ENCODE results near the gene PRDM15. TPM values are rescaled to one million over a fixed set of nuclear protein-coding genes. Genes with fewer than 3 reads are reported as not detected.

PRDM15 gene
- polyA plus RNA-seq, 3 donors = 0.19 to 19.0 (median 0.74) TPM

DNA sequence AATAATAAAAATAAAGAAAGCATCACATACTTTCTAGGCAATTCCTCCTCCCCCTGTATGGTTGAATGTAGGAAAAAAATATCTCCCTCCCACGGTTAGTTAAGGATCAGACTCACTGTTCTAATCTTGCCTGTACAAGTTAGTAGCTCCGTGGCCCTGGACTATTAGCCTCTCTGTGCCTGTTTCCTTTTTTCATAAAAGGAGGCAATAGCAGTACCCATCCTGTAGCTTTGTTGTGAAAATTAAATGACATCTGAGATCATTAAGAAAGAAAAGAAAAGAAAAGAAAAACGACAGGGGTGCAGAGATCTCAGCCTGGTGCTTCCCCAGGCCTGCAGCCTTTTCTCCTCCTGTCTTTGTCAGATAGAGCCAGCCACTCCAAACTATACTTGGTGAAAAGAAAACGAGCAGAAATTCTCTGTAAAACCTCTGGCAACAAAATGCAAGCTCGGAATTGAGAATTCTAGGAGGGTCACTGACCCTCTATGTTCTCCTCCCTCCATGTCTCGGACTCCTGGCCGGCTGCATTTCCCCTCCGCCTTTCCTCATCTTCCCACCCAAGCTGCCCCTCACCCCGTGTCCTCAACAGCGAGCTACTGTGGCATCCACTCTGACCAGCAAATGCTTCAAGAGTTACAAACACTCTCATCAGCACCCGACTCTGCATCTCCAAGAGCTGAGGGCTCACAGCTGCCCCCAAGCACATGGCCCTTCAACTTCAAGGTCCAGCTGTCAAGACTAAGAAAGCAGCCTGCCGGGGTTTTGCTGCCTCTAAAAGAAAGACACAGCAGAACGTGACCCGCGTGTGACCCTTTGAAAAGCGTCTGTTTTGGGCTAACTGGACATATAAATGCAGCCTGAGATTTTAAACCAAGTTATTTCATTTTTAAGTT is 125.9 kb downstream of the PRDM15 start:
- peaks cover 0 to 3% (median 0%) of the 10 kb centered on the region in 7 donors for H3K9me3 Mint-ChIP-seq
- H3K79me2 ChIP-seq (ENCODE audit: insufficient read depth, low read length) = no peaks in the 10 kb centered on the region

DNA sequence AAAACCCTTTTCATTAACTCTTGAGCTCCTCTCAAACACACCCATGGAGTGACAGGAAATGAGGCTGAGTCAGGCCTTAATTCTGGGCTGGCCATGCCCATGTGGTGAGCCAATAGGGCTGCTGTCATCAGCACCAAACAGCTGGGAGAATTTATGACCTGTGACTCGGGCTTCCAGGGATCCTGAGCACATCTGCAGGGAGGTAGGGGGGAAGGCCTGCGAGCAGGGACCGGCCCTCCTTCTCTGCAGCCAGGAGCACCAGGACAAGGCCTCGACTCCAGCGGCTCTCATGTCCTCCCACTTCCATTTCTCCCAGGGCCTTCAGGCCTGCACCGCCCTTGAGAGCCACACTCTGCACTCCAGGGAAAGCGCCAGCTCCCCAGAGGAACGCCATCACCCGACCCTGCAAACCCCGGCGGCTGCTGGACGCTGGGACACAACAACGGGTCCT is 126.9 kb downstream of the PRDM15 start:
- no peaks in the 10 kb centered on the region for H3K9me3 ChIP-seq (replicated peaks in 1 of 2; ENCODE audit: control insufficient read depth in 1 of 2, insufficient read depth in 1 of 2, low read length in 2 of 2)
- Mint-ChIP-seq H3K4me3 (no peak overlapping the region), H3K27me3 (ENCODE audit: low read depth in 3 of 3) (peaks cover 7 to 21% (median 12%) of the 10 kb centered on the region in 3 donors), H3K9me3 (peaks cover 0 to 3% (median 0%) of the 10 kb centered on the region in 7 donors), H3K36me3 (no peaks in the 10 kb centered on the region), H3K4me1 (peaks cover 17% of the 10 kb centered on the region), H3K27ac (no peak overlapping the region)
- H3K36me3 ChIP-seq (replicated peaks in 1 of 2; ENCODE audit: control insufficient read depth in 1 of 2, insufficient read depth in 2 of 2, low read length in 2 of 2) = no peaks in the 10 kb centered on the region
- peaks cover 9 to 14% of the 10 kb centered on the region in 2 donors for H3K4me1 ChIP-seq (ENCODE audit: control insufficient read depth in 1 of 2, insufficient read depth in 2 of 2, low read length in 2 of 2)
- H3K79me2 ChIP-seq (ENCODE audit: insufficient read depth, low read length) = no peaks in the 10 kb centered on the region
- no peaks in the 10 kb centered on the region for H4K20me1 ChIP-seq (ENCODE audit: insufficient read depth, low read length)
- no peak overlapping the region for H2AFZ ChIP-seq (ENCODE audit: insufficient read depth, low read depth, low read length, poor library complexity, severe bottlenecking)
- intact Hi-C loops (cut with micrococcal nuclease) = no loop called here
- H3K4me3 ChIP-seq (replicated peaks in 1 of 3; ENCODE audit: low read depth in 2 of 3, low read length in 3 of 3) = no peak overlapping the region
- no peaks in the 10 kb centered on the region for H3K27me3 ChIP-seq (ENCODE audit: control insufficient read depth in 2 of 2, insufficient read depth in 2 of 2, low read length in 2 of 2)
- peak in 2 of 3 donors; percentile 29 to 37 for DNase-seq
- no peak overlapping the region for H3K4me2 ChIP-seq (replicated peaks; ENCODE audit: extremely low read depth, low read length, poor library complexity, severe bottlenecking)
- WGBS (ENCODE audit: insufficient coverage) = 89% methylated on average over 11 of the region's 13 CpGs
- TF ChIP-seq, protein P1, sequence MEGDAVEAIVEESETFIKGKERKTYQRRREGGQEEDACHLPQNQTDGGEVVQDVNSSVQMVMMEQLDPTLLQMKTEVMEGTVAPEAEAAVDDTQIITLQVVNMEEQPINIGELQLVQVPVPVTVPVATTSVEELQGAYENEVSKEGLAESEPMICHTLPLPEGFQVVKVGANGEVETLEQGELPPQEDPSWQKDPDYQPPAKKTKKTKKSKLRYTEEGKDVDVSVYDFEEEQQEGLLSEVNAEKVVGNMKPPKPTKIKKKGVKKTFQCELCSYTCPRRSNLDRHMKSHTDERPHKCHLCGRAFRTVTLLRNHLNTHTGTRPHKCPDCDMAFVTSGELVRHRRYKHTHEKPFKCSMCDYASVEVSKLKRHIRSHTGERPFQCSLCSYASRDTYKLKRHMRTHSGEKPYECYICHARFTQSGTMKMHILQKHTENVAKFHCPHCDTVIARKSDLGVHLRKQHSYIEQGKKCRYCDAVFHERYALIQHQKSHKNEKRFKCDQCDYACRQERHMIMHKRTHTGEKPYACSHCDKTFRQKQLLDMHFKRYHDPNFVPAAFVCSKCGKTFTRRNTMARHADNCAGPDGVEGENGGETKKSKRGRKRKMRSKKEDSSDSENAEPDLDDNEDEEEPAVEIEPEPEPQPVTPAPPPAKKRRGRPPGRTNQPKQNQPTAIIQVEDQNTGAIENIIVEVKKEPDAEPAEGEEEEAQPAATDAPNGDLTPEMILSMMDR (IDR thresholded peaks at IDR 0.05) = no peak
- H3K27ac ChIP-seq (ENCODE audit: low read depth in 1 of 2, low read length in 2 of 2) = no peak overlapping the region
- H3K9ac ChIP-seq (ENCODE audit: insufficient read depth, low read length, poor library complexity, severe bottlenecking) = no peak overlapping the region

More for the DNA sequence above, 125.9 kb downstream of the PRDM15 start:
- H3K27ac Mint-ChIP-seq = peak overlapping the region in 1 of 7 donors; percentile 61
- DNase-seq = no peak
- no peaks in the 10 kb centered on the region for H3K36me3 Mint-ChIP-seq
- peaks cover 17% of the 10 kb centered on the region for H3K4me1 Mint-ChIP-seq
- H3K4me1 ChIP-seq (ENCODE audit: control insufficient read depth in 1 of 2, insufficient read depth in 2 of 2, low read length in 2 of 2) = peaks cover 9 to 14% of the 10 kb centered on the region in 2 donors
- H3K27ac ChIP-seq (ENCODE audit: low read depth in 1 of 2, low read length in 2 of 2) = no peak overlapping the region
- H3K36me3 ChIP-seq (replicated peaks in 1 of 2; ENCODE audit: control insufficient read depth in 1 of 2, insufficient read depth in 2 of 2, low read length in 2 of 2) = no peaks in the 10 kb centered on the region
- TF ChIP-seq, protein P1 (IDR thresholded peaks at IDR 0.05) = no peak
- no peak overlapping the region for H3K4me3 ChIP-seq (replicated peaks in 1 of 3; ENCODE audit: low read depth in 2 of 3, low read length in 3 of 3)
- H4K20me1 ChIP-seq (ENCODE audit: insufficient read depth, low read length) = no peaks in the 10 kb centered on the region
- peaks cover 7 to 21% (median 11%) of the 10 kb centered on the region in 3 donors for H3K27me3 Mint-ChIP-seq (ENCODE audit: low read depth in 3 of 3)
- no peak overlapping the region for H3K9ac ChIP-seq (ENCODE audit: insufficient read depth, low read length, poor library complexity, severe bottlenecking)
- no peaks in the 10 kb centered on the region for H3K9me3 ChIP-seq (replicated peaks in 1 of 2; ENCODE audit: control insufficient read depth in 1 of 2, insufficient read depth in 1 of 2, low read length in 2 of 2)
- no peaks in the 10 kb centered on the region for H3K27me3 ChIP-seq (ENCODE audit: control insufficient read depth in 2 of 2, insufficient read depth in 2 of 2, low read length in 2 of 2)
- 92% methylated on average over 8 of the region's 16 CpGs for WGBS (ENCODE audit: insufficient coverage)
- intact Hi-C loops (cut with micrococcal nuclease) = no loop called here
- no peak overlapping the region for H3K4me3 Mint-ChIP-seq
- no peak overlapping the region for H2AFZ ChIP-seq (ENCODE audit: insufficient read depth, low read depth, low read length, poor library complexity, severe bottlenecking)
- H3K4me2 ChIP-seq (replicated peaks; ENCODE audit: extremely low read depth, low read length, poor library complexity, severe bottlenecking) = no peak overlapping the region
